ENCODE results near the gene NR5A1. TPM values are rescaled to one million over a fixed set of nuclear protein-coding genes. Genes with fewer than 3 reads are reported as not detected.

Gene NR5A1
- total and polyA plus RNA-seq, 2 of the 13 experiments (the other 11 are each of a cell fraction or from before 2014, with no cell fraction given), result 28.9 to 44.7 TPM

- CTCF ChIA-PET (ENCODE audit: low intra/inter-chr PET ratio, low total read pairs), result interaction anchor here (2.0 kb wide), 1 partner anchor 25 kb away, joined by 7 read pairs; no protein-coding TSS in a partner anchor
- no peaks in the 10 kb centered on the region for H3K36me3 ChIP-seq (replicated peaks in 1 of 2; ENCODE audit: control insufficient read depth in 1 of 2, insufficient read depth in 2 of 2, low read length in 2 of 2)
- H3K4me1 ChIP-seq (ENCODE audit: insufficient read depth, low read length), result peaks cover 62% of the 10 kb centered on the region
- H3K27ac ChIP-seq (ENCODE audit: extremely low read length, insufficient read depth, low read length), result peak overlapping the region; percentile 85
- DNase-seq (ENCODE audit: low spot score) (peak; percentile 64), ATAC-seq (peak; percentile 40), FAIRE-seq (peak; percentile 49)
- no peaks in the 10 kb centered on the region for H3K79me2 ChIP-seq (ENCODE audit: insufficient read depth, low read length)
- no peaks in the 10 kb centered on the region for H3K9me3 ChIP-seq (ENCODE audit: low read length)
- in situ Hi-C loops (cut with HindIII; ENCODE audit: extremely low pct_ligation_motif_present, low pct_unique_long_range_greater_than_20kb) (no loop called here), intact Hi-C loops (cut with micrococcal nuclease; ENCODE audit: unreplicated experiment) (loop anchor here (1.0 kb wide), 1 partner anchor 8 kb away; no protein-coding TSS in a partner anchor)
- peak overlapping the region; percentile 54 for H3K4me2 ChIP-seq (ENCODE audit: low read depth, low read length)
- POLR2A ChIA-PET, result interaction anchor here (0.8 to 1.7 kb wide), 6 partner anchors 8 to 124 kb away, joined by 3 to 7 read pairs (median 4); no protein-coding TSS in a partner anchor
- no TSS peak for BruUV-seq (replicated peaks)
- no peak overlapping the region for H2AFZ ChIP-seq (ENCODE audit: low read length)
- H3K9ac ChIP-seq (ENCODE audit: insufficient read depth, low read depth, low read length), result peak overlapping the region; percentile 70
- WGBS (ENCODE audit: low lambda C conversion rate), result 37% methylated on average over 15 of the region's 23 CpGs
- H4K20me1 ChIP-seq (ENCODE audit: insufficient read depth, low read length), result no peaks in the 10 kb centered on the region
- peak overlapping the region in 1 of 3 experiments; percentile 51; a peak in 2 of 6 replicates for H3K4me3 ChIP-seq (replicated peaks in 1 of 3; ENCODE audit: insufficient read depth in 1 of 3, low read depth in 2 of 3, low read length in 3 of 3)
- H3K27me3 ChIP-seq (ENCODE audit: control insufficient read depth in 1 of 2, insufficient read depth in 2 of 2, low read length in 2 of 2), result no peaks in the 10 kb centered on the region
- TF ChIP-seq BATF2 (CRISPR knock-in tag; IDR thresholded peaks at IDR 0.05), result no peak
- TF ChIP-seq MBD4 (IDR thresholded peaks at IDR 0.05; ENCODE audit: borderline replicate concordance, low read length), result no peak
- peak; percentile 21; the same call in 1 of the 2 replicates for TF ChIP-seq ZNF230 (CRISPR knock-in tag; IDR thresholded peaks at IDR 0.05)
- TF ChIP-seq ZNF333 (CRISPR knock-in tag; IDR thresholded peaks at IDR 0.05; ENCODE audit: borderline replicate concordance), result 0 out of 2 replicates have a peak, but pooled peaks have one; percentile 28
- no peak for TF ChIP-seq ZNF724P (CRISPR knock-in tag; IDR thresholded peaks at IDR 0.05; ENCODE audit: borderline replicate concordance)
- no peak for TF ChIP-seq ZUFSP (CRISPR knock-in tag; IDR thresholded peaks at IDR 0.05; ENCODE audit: borderline replicate concordance)
- TF ChIP-seq PRPF4 (IDR thresholded peaks at IDR 0.05; ENCODE audit: low read depth, low read length, poor library complexity, severe bottlenecking), result no peak
- no peak for TF ChIP-seq DNMT1 (CRISPR knock-in tag; IDR thresholded peaks at IDR 0.05)
- no peak for TF ChIP-seq SOX13 (IDR thresholded peaks at IDR 0.05)
- peak in 1 of 2 experiments; percentile 63; a peak in 2 of 4 replicates for TF ChIP-seq SOX13 (CRISPR knock-in tag; conservative IDR thresholded peaks at IDR 0.05 in 1 of 2, IDR thresholded peaks at IDR 0.05 in 1 of 2)
- TF ChIP-seq POGZ (CRISPR knock-in tag; IDR thresholded peaks at IDR 0.05), result peak; percentile 73
- TF ChIP-seq ZSCAN5A (CRISPR knock-in tag; IDR thresholded peaks at IDR 0.05; ENCODE audit: borderline replicate concordance), result no peak
- TF ChIP-seq ZNF496 (CRISPR knock-in tag; IDR thresholded peaks at IDR 0.05; ENCODE audit: insufficient replicate concordance), result no peak
- 0 out of 2 replicates have a peak, but pooled peaks have one; percentile 20 for TF ChIP-seq ZBTB8A (CRISPR knock-in tag; IDR thresholded peaks at IDR 0.05; ENCODE audit: borderline replicate concordance, low read depth)
- no peak for TF ChIP-seq GTF2F1 (IDR thresholded peaks at IDR 0.05; ENCODE audit: low read length)
- TF ChIP-seq KDM4B (CRISPR knock-in tag; IDR thresholded peaks at IDR 0.05), result peak; percentile 86; the same call in 1 of the 2 replicates
Observed at GRCh38 chr9:124511891-124512805, 4.9 kb upstream of the NR5A1 start.
